ENCODE measurements around the gene NHLRC1.

Gene NHLRC1

GRCh38 chr6:18161431-18161830, 39.0 kb upstream of the NHLRC1 start:
- H3K27me3 ChIP-seq (ENCODE audit: control insufficient read depth, low read length), result no peaks in the 10 kb centered on the region
- no peak overlapping the region for H3K4me3 ChIP-seq (ENCODE audit: low read length)
- no peak overlapping the region for H3K4me2 ChIP-seq (ENCODE audit: low read length)
- peaks cover 21% of the 10 kb centered on the region for H3K36me3 ChIP-seq (ENCODE audit: control insufficient read depth, low read length)
- H3K9me2 ChIP-seq (replicated peaks; ENCODE audit: control insufficient read depth, low read length), result no peaks in the 10 kb centered on the region
- H3F3A ChIP-seq (ENCODE audit: control insufficient read depth, insufficient read depth), result peaks cover 7% of the 10 kb centered on the region
- TF ChIP-seq EZH2phosphoT487 (IDR thresholded peaks at IDR 0.05; ENCODE audit: borderline replicate concordance, low read length), result no peak
- no peak for TF ChIP-seq CTCF (IDR thresholded peaks at IDR 0.05; ENCODE audit: low read depth, low read length, poor library complexity, severe bottlenecking)
- H3K9me3 ChIP-seq (ENCODE audit: control insufficient read depth, insufficient read depth, low read length), result no peaks in the 10 kb centered on the region
- H3K4me1 ChIP-seq (ENCODE audit: control insufficient read depth, low read length), result peaks cover 3% of the 10 kb centered on the region
- no peaks in the 10 kb centered on the region for H3K79me2 ChIP-seq (ENCODE audit: control insufficient read depth, low read length)
- H3K27ac ChIP-seq (ENCODE audit: low read depth, low read length), result no peak overlapping the region
- no peaks in the 10 kb centered on the region for H4K20me1 ChIP-seq (ENCODE audit: control insufficient read depth, insufficient read depth, low read depth, low read length)

DNA sequence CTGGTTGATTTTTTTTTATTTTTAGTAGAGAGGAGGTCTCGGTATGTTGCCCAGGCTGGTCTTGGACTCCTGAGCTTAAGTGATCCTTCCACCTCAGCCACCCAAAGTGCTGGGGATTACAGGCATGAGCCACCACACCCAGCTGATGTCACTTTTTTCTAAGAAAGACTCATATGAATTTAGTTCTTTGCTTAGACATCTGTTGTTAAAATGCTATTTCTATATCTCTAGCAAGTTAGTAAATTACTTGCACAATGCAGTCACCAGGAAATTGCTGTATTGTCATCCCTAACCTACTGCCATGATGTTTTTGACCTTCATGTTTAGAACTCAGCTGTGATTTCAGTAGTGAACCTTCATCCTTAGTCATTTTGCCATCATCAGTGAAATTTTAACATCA, 38.4 kb upstream of the NHLRC1 start:
- H3K27ac ChIP-seq (ENCODE audit: low read depth, low read length), result no peak overlapping the region
- H3K4me3 ChIP-seq (ENCODE audit: low read length), result no peak overlapping the region
- H4K20me1 ChIP-seq (ENCODE audit: control insufficient read depth, insufficient read depth, low read depth, low read length), result no peaks in the 10 kb centered on the region
- peaks cover 10% of the 10 kb centered on the region for H3F3A ChIP-seq (ENCODE audit: control insufficient read depth, insufficient read depth)
- H3K27me3 ChIP-seq (ENCODE audit: control insufficient read depth, low read length), result no peaks in the 10 kb centered on the region
- no peaks in the 10 kb centered on the region for H3K9me3 ChIP-seq (ENCODE audit: control insufficient read depth, insufficient read depth, low read length)
- no peaks in the 10 kb centered on the region for H3K9me2 ChIP-seq (replicated peaks; ENCODE audit: control insufficient read depth, low read length)
- H3K36me3 ChIP-seq (ENCODE audit: control insufficient read depth, low read length), result peaks cover 21% of the 10 kb centered on the region
- no peaks in the 10 kb centered on the region for H3K79me2 ChIP-seq (ENCODE audit: control insufficient read depth, low read length)
- H3K4me1 ChIP-seq (ENCODE audit: control insufficient read depth, low read length), result peaks cover 9% of the 10 kb centered on the region
- no peak overlapping the region for H3K4me2 ChIP-seq (ENCODE audit: low read length)
- TF ChIP-seq EZH2phosphoT487 (IDR thresholded peaks at IDR 0.05; ENCODE audit: borderline replicate concordance, low read length) (no peak), CTCF (IDR thresholded peaks at IDR 0.05; ENCODE audit: low read depth, low read length, poor library complexity, severe bottlenecking) (no peak)

DNA sequence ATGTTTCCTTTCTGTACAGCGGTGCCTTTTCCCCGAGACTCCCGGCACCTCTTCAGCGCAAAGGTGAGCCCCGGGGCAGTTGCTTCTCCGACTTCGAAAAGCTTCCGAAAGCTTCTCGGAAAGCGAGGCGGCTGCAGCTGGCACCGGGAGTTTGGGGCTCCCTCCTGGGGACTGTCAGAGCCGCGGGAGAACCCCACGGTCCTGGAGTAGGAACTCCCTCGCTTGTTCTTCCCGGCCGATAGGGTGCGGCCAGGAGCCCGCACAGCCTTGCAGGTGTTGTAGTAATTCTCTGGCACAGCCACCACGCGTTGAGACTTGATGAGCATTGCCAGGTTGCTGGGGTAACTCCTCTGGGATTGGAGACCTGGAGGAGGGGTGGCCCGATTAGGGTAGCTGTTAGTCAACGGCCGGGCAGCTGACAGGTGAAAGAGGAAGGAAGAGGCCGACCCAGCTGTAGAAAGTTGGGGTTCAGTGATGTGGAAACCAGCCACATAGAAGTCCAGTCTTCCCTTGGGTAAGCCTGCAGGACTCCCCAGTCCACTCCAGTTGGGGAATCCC, 33.5 kb upstream of the NHLRC1 start:
- Histone ChIP-seq H3K27ac (ENCODE audit: low read depth, low read length) (peak overlapping the region; percentile 47), H3K9me3 (ENCODE audit: control insufficient read depth, insufficient read depth, low read length) (no peaks in the 10 kb centered on the region), H3F3A (ENCODE audit: control insufficient read depth, insufficient read depth) (peaks cover 10% of the 10 kb centered on the region), H3K36me3 (ENCODE audit: control insufficient read depth, low read length) (peaks cover 7% of the 10 kb centered on the region), H3K9me2 (replicated peaks; ENCODE audit: control insufficient read depth, low read length) (no peaks in the 10 kb centered on the region), H3K79me2 (ENCODE audit: control insufficient read depth, low read length) (no peaks in the 10 kb centered on the region), H3K27me3 (ENCODE audit: control insufficient read depth, low read length) (no peaks in the 10 kb centered on the region), H3K4me1 (ENCODE audit: control insufficient read depth, low read length) (peaks cover 23% of the 10 kb centered on the region), H3K4me2 (ENCODE audit: low read length) (peak overlapping the region; percentile 89), H3K4me3 (ENCODE audit: low read length) (peak overlapping the region; percentile 95), H4K20me1 (ENCODE audit: control insufficient read depth, insufficient read depth, low read depth, low read length) (no peaks in the 10 kb centered on the region)
- TF ChIP-seq EZH2phosphoT487 (IDR thresholded peaks at IDR 0.05; ENCODE audit: borderline replicate concordance, low read length) (no peak), CTCF (IDR thresholded peaks at IDR 0.05; ENCODE audit: low read depth, low read length, poor library complexity, severe bottlenecking) (peak; percentile 48)
